ENCODE measurements around the gene SACS.

The SACS gene, protein sequence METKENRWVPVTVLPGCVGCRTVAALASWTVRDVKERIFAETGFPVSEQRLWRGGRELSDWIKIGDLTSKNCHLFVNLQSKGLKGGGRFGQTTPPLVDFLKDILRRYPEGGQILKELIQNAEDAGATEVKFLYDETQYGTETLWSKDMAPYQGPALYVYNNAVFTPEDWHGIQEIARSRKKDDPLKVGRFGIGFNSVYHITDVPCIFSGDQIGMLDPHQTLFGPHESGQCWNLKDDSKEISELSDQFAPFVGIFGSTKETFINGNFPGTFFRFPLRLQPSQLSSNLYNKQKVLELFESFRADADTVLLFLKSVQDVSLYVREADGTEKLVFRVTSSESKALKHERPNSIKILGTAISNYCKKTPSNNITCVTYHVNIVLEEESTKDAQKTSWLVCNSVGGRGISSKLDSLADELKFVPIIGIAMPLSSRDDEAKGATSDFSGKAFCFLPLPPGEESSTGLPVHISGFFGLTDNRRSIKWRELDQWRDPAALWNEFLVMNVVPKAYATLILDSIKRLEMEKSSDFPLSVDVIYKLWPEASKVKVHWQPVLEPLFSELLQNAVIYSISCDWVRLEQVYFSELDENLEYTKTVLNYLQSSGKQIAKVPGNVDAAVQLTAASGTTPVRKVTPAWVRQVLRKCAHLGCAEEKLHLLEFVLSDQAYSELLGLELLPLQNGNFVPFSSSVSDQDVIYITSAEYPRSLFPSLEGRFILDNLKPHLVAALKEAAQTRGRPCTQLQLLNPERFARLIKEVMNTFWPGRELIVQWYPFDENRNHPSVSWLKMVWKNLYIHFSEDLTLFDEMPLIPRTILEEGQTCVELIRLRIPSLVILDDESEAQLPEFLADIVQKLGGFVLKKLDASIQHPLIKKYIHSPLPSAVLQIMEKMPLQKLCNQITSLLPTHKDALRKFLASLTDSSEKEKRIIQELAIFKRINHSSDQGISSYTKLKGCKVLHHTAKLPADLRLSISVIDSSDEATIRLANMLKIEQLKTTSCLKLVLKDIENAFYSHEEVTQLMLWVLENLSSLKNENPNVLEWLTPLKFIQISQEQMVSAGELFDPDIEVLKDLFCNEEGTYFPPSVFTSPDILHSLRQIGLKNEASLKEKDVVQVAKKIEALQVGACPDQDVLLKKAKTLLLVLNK (N-terminal part only)

DNA sequence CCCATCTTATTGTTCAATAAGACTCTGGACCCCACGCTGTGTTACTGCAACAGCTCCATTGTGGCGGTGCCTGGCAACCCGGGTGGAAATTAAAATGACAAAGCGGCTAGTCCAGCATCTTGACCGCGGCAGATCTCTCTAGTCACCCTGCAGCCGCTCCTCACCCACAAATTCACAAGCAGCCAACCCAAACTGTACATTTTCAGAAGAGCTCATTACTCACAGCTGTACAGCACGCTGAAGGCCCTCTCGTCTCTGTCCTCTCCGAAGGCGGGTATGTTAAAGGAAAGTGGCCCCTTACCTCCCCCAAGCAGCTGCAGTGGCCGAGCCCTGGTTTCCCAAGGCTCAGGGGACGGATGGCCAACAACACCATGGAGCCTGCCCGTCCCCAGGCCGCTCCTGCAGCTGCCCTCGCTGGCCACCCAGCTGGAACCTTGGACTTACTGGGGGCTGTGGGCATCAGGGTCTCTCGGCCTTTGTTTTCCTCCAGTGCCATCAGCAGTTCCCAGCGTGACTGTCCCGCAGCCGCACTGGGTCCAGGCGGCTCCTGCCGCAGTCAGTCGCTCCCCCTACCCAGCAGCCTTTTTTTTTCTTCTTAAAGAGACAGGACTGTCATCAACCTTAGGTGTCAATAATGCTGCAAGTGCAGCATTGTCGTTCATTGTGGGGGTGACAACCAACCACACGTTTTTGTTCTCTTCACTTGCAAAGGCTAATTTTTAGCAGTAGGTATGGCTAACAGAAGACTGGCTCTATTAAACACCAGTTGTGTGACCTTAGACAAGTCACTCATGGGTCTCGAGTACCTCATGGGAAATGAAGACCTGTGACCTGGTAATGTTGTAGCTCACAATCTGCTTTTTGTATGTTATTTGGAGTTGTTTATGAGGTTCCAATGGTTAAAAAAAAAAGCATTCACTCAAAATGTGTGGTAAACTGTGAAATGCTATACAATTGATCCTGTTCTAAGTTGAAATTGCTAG, at the start of gene SACS:
Gene SACS (minus strand): TSS at position 532 of the 983 bp plus-strand sequence. CDS start 22,463 bp downstream, outside the sequence.
- DNase-seq (ENCODE audit: low spot score), result no peak

DNA sequence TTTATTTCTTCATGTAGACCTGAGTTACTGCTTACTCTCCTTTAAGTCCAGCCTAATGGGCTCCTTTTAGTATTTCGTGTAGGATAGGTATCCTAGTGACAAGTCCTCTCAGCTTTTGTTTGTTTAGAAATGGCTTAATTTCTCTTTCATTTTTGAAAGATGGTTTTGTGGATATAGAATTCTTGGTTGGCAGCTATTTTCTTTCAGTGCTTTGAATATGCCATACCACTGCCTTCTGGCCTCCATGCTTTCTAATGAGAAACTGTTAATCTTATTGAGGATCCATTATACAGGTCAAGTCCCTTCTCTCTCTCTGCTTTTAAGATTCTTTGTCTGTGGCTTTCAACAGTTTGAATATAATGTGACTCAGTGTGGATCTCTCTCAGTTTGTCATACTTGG, 46.8 kb upstream of the SACS start:
- DNase-seq (ENCODE audit: low spot score), result no peak

GRCh38 chr13:23477101-23477500, 43.6 kb upstream of the SACS start:
- DNase-seq (ENCODE audit: low spot score), result no peak

- no peak for DNase-seq (ENCODE audit: low spot score)
These were observed 39.7 kb upstream of the SACS start for GRCh38 chr13:23473221-23473620.

DNA sequence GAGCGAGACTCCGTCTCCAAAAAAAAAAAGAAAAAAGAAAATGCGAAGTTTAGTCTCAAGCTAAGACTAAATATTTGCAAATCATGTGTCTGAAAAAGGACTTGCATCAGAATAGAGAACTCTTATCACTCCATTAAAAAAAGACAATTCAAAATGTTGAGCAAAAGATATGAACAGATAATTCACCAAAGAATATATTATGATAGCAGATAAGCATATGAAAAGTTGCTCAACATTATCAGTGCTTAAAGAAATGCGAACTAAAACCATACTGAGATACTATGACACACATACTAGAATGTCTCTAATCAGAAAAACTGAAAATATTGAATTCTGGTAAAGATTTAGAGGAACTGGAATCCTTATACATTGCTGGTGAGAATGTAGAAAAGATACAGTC, 38.7 kb upstream of the SACS start:
- DNase-seq (ENCODE audit: low spot score), result no peak

GRCh38 chr13:23470790-23471614, 37.5 kb upstream of the SACS start:
- DNase-seq (ENCODE audit: low spot score), result no peak

DNA sequence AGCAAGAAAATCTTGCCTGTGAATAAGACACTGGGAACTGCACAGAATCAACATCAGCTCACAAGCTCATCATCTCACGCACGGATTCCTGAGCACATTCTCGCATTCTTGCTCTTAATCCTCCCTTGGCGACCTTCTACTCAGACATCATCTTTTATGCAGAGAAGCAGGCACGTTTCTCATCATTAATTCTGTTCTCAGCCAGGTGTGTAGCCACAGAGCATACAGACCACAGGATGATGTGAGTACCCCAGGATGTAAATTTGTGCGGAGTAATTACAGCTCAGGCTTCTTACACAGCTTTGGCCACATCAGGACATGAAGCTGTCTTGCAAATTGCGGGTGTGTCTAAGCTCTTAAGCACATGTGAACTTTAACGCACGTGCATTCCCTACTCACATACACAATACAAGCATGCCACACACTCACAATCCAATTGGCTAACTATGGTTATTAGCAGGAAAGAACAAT, 36.5 kb upstream of the SACS start:
- DNase-seq (ENCODE audit: low spot score), result no peak

GRCh38 chr13:23468811-23469210, 35.3 kb upstream of the SACS start:
- DNase-seq (ENCODE audit: low spot score), result no peak

DNA sequence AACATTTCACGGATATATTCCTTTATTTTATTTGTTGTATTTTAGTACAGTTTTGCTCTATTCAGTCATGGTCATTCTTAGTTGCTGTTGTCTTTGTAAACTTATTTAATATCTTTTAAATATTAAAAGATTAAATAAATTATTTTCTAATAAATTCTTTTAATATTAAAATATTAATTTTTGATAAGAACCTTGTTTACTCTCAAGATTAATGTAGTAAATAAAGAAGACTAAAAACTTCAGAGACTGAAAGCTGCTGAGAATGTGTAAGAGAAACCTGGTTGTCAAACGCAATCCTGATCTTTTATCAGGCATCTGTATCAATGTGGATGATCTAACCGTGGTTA, 34.4 kb upstream of the SACS start:
- no peak for DNase-seq (ENCODE audit: low spot score)

DNA sequence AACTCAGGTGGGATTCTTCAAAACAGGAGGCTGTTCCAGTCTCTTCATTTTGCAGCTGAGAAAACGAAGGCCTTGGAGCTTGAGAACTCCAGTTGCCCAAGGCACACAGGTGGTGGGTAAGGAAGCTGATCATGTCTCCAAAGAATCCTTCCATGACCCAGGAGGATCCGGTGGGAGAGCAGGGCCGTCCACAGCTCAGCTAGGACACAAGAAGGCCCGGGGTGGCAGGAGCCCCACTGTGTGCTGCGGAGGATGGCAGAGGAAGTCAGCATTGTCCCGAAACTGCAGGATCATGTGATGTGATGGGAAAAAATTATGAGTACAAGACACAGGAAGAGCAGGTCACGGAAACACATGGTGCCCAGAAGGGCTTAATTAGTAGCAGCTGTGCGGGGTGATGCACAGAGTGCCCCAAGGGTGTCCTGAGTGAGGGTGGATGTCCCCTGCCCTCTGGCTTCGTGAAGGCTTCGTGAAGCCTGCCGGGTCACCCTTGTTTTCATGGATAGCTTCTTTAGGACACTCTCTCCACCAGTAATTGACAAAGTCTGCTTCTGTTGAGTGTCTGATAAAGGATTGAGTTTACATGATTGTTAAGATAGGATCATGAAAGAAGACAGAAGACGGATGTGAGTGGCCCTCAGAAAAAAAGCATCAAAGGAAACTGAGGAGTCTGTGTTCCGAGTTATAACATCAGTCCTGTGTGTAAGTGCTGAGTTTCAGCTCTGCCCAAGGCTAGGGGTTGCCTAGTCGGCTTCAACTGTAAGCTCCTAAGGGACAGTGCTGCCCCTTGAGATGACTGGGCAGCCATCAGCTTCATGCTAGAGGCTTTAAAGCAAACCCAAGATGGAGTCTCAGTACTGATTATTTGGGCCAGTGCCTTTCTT, 33.8 kb upstream of the SACS start:
- no peak for DNase-seq (ENCODE audit: low spot score)

DNA sequence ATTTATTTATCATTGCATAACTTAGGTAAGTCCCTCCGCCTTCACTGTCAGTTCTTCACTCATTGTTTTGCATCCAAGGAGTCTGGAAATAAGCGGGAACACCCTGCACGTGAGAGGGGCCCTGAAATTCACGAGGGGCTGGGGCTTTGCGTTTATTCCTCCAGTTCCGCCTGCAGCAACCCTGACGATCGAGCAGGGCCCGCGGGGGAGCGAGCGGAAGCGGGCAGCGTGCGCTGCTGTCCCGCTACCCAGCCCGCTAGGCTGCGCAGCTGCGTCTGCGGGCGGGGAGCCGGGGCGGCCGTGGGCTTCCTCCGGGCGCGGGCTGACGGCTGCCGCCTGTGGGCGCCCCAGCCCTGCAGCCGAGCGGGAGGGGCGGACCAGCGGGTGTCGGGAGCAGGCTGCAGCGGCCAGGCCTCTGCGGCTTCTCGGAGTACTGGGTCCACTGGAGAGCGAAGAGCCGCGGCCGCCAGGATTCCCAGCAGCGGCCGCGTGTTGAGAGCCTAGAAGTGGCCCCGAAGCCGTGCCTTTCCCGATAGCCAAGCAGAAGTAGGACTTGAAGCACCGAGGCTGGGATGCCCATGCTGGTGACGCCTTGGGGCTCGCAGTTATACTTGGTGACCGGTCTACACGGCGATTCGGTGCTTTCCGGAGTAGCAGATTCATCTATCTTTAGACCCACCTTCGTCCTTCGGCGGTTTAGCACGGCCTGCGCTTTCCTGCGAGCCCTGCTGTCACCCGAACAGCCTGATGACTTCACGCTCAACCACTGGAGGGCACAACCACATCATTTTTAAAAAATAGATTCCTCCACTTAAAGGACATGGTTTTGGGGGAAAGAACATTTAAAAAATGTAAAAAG, 32.9 kb upstream of the SACS start:
- DNase-seq (ENCODE audit: low spot score), result peak; percentile 6

DNA sequence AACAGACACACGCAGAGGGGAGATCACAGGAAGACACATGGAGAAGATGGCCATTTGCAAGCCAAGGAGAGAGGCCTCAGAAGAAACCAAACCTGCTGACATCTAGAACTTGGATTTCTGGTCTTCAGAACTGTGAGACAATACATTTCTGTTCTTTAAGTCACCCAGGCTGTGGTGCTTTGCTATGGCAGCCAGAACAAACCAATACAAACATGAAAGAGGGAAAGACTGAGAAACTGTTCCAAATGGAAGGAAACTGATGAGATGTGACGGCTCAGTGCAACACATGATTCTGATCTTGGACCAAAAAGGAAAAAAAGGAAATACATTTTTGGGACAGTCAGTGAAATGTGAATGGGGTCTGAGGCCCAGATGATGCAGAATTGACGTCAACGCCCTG, 30.2 kb upstream of the SACS start:
- DNase-seq (ENCODE audit: low spot score), result no peak

- no peak for DNase-seq (ENCODE audit: low spot score)
These were observed 29.5 kb upstream of the SACS start for GRCh38 chr13:23462815-23463559.

DNA sequence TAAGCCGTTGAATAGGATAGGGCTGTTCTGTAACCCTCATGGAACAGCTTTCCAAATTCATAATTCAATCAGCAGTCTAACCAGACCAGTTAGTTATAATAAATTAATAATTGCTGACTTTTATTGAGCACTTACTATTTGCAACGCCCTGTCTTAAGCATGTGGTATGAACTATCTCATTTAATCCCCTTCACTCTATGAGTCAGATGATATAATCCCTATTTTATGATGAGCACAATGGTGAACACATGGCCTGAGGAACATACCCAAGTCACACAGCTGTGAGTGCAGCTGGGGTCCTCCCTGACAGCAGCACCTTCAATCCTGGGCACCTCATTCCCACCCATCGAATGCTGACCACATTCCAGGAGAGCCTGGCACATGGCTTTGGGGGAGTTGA, 28.0 kb upstream of the SACS start:
- DNase-seq (ENCODE audit: low spot score), result no peak

- DNase-seq (ENCODE audit: low spot score), result no peak
These were observed 27.4 kb upstream of the SACS start for GRCh38 chr13:23460921-23461320.

DNA sequence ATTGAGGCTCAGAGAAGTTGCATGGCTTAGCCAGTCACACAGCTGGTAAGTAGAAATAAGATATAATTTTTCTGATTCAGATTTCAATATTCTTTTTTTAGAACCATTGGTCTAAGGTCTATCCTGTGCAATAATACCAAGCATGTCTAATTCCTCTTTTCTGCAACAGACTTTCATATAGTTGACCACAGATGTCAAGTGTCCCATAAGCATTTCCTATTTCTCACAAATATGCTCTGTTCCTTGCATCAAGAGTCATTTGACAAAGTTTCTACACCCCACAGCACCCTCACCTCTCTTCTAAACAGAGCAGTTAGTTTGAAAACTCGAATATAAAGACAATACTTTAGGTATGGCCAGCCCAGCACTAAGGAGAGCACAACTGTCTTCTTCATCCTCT, 26.8 kb upstream of the SACS start:
- no peak for DNase-seq (ENCODE audit: low spot score)

DNA sequence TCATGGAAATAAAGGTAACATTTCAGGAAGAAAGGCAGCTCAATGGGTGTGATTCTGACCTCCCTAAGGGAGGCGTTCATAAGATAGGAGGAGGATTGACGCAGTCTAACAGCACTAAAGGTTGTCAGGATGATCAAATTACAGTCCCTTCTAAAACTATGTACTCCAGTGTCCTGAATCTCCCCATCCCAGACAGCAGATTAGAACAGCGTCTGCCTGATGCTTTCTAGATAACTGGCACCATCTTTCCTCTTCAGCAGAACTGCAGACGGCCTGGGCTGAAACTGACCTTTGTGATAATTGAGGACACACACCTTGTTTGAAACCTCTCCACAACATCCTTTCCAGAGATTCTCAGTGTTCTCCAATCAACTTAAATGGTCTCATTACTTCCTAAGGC, 25.5 kb upstream of the SACS start:
- DNase-seq (ENCODE audit: low spot score), result no peak
